ENCODE results near the gene FSCN2. TPM values are rescaled to one million over a fixed set of nuclear protein-coding genes. Genes with fewer than 3 reads are reported as not detected.

The FSCN2 gene
- total and polyA plus RNA-seq, 2 donors: 0.43 to 0.69 TPM

DNA sequence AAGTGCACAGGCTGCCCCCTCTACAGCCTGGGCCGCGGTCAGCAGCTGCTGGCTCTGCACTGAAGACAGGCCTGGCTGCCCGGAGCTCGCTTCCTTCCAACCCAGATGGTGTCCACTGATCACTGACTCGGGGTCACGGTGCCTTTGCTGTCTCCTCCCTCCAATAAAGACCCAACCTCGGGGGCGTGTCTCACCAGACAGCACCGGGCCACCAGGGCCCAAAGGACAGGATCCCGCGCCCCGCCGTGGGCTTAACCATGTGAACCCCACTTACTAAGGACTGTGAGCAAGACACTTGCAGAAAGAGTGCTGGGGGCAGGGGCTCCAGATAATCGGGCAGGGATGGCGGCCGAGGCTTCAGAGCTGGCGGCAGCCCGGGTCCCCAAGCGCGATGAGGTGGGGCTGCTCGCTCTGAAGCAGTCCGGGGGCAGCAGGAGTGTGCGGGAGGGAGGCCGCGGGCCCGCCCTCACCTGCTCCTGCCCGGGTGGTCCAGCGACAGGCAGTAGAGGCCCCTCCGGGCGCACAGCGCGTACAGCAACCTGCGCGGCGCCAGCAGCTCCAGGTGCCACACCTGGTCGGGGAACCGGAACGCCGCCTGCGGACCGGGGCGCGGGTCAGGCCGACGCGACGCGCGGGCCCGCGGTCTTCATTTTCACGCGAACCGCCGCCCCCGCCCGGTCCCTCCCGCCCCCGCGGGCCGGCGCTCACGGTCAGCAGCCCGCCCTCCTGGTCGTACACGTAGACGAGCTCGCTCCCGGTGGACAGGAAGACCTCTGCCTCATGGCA, 23.5 kb downstream of the FSCN2 start:
- peak overlapping the region; percentile 44 for H3K27ac ChIP-seq (ENCODE audit: low read depth)
- no peaks in the 10 kb centered on the region for H3K4me1 ChIP-seq (ENCODE audit: insufficient read depth)
- peaks cover 3% of the 10 kb centered on the region for H3K36me3 ChIP-seq (ENCODE audit: insufficient read depth)
- DNase-seq (ENCODE audit: extremely low spot score): no peak
- 1% methylated on average over 69 of the region's 69 CpGs for WGBS
- peak overlapping the region; percentile 95 for H3K4me3 ChIP-seq (ENCODE audit: low read depth, low read length)

DNA sequence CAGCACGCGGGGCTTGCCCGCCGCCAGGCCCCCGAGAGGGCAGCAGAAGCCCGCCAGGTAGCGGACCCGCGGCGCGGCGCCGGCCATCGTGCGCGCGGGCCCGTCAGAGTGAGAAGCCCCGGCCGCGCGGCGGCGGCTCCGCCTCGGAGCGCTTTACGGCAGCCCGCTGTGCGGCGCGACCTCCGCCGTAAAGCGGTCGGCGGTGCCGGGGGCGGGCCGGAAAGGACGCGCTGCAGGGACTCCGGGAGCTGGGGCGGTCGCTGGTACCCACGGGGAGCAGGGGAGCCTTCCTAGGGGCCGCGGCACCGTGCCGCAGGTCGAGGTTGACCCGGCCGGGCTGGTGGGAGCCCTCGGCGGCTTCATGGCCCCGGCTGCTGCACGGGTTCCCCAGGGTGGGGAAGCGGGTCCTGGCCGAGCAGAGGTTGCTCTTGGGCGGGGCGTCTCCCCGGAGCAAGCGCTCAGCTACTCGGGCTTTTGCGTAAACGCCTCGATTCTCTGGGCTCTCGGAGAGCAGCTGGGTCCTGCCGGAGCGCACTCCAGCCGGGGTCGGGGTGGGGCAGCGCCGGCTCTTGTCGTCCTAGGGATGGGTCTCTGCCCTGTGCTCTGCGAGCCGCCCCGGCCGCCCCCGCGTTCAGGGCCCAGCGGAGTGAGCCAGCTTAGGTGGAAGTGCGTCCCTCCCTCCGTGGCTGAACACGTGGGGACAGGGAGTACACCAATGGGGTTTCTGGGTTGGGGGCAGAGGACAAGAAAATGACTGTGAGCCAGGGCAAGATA, 24.3 kb downstream of the FSCN2 start, which contains the start of gene FAAP100:
TSS of gene FAAP100 (minus strand) at position 110 of the 774 bp plus-strand sequence. CDS start at position 87, 23 bp downstream.
- no peak for DNase-seq (ENCODE audit: extremely low spot score)
- no peaks in the 10 kb centered on the region for H3K4me1 ChIP-seq (ENCODE audit: insufficient read depth)
- WGBS: under 1% methylated on average over 85 of the region's 85 CpGs
- peak within 1 kb of the TSS; percentile 95 for H3K4me3 ChIP-seq (ENCODE audit: low read depth, low read length)
- H3K27ac ChIP-seq (ENCODE audit: low read depth): peak within 1 kb of the TSS; percentile 52
- no peaks in the 10 kb centered on the region for H3K36me3 ChIP-seq (ENCODE audit: insufficient read depth)

DNA sequence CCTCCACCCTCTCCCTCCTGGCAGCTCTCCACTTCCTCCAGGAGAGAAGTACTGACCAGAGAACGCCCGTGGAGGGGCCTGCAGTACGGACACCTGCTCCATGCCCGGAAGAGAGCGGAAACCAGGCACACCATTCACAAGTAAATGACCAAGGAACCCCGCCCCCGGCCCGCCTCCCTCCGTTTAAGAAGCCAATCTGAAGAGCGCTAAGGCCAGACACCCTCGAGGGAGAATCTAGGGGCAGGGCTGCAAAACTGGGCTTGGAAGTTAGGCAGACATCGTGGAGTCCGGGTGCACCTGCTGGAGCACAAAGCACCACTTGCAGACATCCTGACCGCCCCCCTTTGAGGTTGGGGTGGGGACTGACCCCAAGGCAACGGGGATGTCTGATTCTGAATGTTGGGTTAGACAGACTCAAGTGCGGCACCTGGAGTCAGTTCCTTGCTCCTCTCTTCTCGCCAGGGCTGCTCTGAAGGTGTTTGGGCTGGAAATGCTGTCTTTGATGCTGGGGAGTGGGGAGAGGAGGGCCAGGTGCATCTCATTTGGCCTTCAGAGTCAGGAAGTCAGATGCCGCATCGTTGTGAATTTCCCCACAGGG, 24.9 kb downstream of the FSCN2 start:
- WGBS: 3% methylated on average over 19 of the region's 19 CpGs
- Histone ChIP-seq H3K4me1 (ENCODE audit: insufficient read depth) (no peaks in the 10 kb centered on the region), H3K27ac (ENCODE audit: low read depth) (no peak overlapping the region), H3K4me3 (ENCODE audit: low read depth, low read length) (peak overlapping the region; percentile 95), H3K36me3 (ENCODE audit: insufficient read depth) (peaks cover under 1% of the 10 kb centered on the region)
- DNase-seq (ENCODE audit: extremely low spot score): peak; percentile 49

DNA sequence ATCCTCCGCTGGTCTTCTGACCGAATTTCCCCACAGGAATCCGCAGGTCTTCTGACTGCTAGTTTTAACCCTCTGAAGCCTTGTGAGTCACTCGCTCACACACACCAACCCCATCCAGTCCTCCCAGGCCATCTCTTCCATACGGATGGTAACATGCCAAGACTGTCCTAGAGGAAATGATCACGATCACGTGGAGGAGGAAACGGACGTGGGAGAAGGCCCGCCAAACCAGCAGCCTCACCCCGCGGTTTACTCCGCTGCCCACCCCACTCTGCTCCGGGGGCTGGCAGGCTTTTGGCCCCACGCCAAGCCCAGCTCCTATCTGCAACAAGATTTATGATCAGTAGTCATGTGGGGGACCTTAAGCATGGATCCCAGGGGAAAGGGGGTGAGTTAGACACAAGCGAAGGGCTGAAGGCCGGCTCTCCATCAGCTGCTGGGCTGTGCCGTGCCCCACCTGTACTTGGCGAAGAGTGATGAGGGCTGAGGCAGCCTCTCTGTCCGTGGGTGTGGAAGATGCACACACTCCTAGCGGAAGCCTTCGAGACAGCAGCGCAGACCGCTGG, 25.5 kb downstream of the FSCN2 start:
- Histone ChIP-seq H3K36me3 (ENCODE audit: insufficient read depth) (peaks cover 2% of the 10 kb centered on the region), H3K4me1 (ENCODE audit: insufficient read depth) (no peaks in the 10 kb centered on the region), H3K27ac (ENCODE audit: low read depth) (no peak overlapping the region), H3K4me3 (ENCODE audit: low read depth, low read length) (no peak overlapping the region)
- DNase-seq (ENCODE audit: extremely low spot score): no peak
- 22% methylated on average over 24 of the region's 24 CpGs for WGBS

DNA sequence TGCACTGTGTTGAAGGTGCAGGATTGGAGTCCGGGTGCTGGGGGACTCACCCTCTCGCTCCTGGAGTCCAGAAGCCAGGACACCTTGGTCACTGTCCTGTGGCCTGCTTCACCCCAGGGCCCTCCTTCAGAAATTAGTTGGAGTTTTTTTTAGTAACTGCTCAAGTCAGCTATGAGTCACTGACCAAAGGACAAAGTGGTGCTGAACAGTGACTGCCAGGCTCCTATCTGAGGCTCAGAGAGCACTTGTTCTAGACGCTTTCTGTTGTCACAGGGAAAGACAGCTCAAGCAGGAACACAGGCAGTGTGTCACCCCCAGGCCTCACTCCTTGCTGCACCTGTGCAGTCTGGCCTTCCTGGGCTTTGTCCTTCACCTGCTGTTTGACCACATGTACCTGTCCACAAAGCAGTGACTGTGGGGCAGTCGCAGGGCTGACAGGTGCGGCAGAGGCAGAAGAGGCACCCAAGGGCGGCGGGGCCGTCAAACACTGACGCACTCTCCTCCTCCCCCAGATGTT, 28.1 kb downstream of the FSCN2 start:
- 90% methylated on average over 9 of the region's 9 CpGs for WGBS
- H3K36me3 ChIP-seq (ENCODE audit: insufficient read depth): peaks cover 2% of the 10 kb centered on the region

DNA sequence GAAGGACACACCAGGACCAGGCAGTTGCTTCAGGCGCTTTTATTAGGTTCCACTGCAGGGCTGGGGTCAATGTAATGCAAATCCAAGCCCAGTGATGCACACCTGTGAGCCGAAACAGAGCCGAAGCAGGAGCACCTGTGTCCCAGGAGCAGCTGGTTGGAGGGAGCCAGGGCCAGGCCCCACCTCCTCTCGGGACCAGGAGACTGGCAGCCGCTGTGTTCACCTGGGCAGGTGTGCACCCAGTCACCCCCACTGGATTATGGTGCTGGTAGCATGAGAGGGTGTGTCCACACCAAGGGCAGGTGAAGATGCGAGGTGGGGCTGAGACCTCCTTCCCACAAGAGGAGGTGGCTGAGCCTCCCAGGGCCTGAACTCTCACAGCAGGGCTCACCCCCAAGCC, 28.7 kb downstream of the FSCN2 start:
- DNase-seq (ENCODE audit: extremely low spot score): no peak
- Histone ChIP-seq H3K4me3 (ENCODE audit: low read depth, low read length) (no peak overlapping the region), H3K4me1 (ENCODE audit: insufficient read depth) (no peaks in the 10 kb centered on the region), H3K36me3 (ENCODE audit: insufficient read depth) (peaks cover 2% of the 10 kb centered on the region), H3K27ac (ENCODE audit: low read depth) (no peak overlapping the region)
- 93% methylated on average over 6 of the region's 6 CpGs for WGBS

More for the DNA sequence above, 28.1 kb downstream of the FSCN2 start:
- no peaks in the 10 kb centered on the region for H3K4me1 ChIP-seq (ENCODE audit: insufficient read depth)
- H3K27ac ChIP-seq (ENCODE audit: low read depth): no peak overlapping the region
- H3K4me3 ChIP-seq (ENCODE audit: low read depth, low read length): no peak overlapping the region
- DNase-seq (ENCODE audit: extremely low spot score): no peak

DNA sequence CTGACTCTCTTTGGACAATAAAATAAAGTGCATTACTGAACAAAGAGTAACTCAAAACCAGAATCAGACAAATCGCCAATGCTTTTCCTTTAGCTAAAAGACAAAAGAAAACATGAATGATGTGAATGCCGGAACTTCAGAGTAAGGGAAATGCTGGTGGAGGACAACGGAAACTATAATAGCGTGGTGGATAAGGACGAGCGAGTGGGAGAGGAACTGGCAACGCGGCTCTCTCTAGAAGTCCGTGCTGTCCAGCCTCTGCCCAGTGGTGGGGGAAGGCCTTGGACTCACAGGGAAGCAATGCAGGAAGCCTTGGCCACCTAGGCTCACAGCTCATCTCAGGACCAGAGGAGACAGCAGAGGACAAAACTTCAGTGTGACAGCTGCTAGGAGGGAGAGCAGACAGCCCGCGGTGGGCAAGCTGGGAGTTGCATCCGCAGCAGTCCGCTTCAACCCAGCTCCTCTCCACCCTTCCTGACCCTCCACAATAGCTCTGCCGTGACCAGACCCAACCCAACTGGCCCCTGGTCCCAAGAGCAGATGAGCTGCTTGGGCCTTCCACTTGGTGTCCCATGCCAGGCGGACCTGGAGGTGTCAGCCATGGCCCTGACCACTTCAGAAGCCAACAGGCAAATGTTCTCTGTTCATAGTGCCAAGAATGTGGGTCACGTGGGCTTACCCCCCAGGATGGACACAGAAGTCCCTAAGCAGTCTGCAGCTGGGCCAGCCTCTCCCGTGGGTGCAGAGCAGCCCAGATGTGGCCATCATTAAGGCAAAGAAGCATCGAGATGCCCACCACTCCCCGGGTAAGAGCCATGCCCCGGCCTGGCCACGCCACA, 29.3 kb downstream of the FSCN2 start:
- no peaks in the 10 kb centered on the region for H3K4me1 ChIP-seq (ENCODE audit: insufficient read depth)
- 86% methylated on average over 21 of the region's 21 CpGs for WGBS
- DNase-seq (ENCODE audit: extremely low spot score): no peak
- H3K4me3 ChIP-seq (ENCODE audit: low read depth, low read length): no peak overlapping the region
- H3K27ac ChIP-seq (ENCODE audit: low read depth): no peak overlapping the region
- H3K36me3 ChIP-seq (ENCODE audit: insufficient read depth): peaks cover 2% of the 10 kb centered on the region

DNA sequence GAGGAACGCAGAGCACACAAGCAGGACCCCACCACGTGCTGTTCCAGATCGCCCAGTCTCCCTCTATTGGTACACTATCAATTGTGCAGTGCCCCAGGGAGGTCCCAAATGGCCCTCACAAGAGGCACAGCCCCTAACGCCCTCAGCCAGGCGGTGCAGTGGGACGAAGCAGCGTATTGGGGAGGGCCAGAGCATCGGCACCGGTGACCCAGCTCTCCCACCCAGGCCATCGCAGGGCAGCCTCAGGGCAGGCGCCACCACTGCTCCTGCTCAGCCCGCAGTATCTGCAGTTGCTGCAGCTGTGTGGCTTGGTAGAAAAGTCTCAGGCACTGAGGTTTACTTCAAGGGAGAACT, 29.9 kb downstream of the FSCN2 start:
- 91% methylated on average over 12 of the region's 12 CpGs for WGBS
- DNase-seq (ENCODE audit: extremely low spot score): no peak
- Histone ChIP-seq H3K36me3 (ENCODE audit: insufficient read depth) (peaks cover 2% of the 10 kb centered on the region), H3K4me3 (ENCODE audit: low read depth, low read length) (no peak overlapping the region), H3K27ac (ENCODE audit: low read depth) (no peak overlapping the region), H3K4me1 (ENCODE audit: insufficient read depth) (no peaks in the 10 kb centered on the region)

DNA sequence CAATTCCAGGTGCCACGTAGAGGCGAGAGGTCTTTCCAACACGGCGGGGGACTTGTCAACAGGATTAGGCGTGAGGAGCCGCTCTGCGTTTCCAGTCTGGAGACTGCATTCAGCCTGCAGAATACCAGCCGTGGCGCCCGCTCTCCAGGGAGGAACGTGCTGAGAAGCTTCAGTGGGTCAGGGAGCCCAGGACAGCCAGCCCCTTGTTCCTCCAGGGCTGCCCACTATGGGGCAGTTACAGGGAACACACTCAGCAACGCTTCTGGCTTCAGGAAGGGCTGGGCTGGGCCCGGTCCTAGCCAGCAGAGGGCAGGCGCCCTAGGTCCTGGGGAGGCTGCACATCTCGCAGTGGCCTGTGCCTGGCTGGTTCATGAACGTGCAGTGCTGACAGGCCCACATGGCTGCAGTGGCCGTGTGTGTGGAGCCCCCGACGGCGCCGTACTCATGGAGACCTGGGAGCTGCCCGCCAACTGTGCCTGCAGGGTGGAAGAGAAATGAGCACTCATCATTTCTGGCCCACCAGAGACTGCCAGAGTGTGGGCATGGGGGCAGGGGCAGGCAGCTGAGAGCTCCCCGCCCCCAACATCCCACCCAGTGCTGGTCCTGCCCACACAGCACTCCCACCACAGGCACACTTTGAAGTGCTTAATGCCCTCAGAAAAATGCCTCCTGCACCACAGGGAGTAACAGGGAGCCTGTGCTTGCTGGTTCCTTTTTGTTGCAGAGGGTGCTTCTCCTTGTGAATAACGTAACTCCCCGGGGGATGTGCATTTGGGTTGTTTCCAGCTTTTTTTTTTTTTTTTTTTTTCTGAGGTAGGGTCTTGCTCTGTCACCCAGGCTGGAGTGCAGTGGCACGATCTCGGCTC, 31.0 kb downstream of the FSCN2 start:
- Histone ChIP-seq H3K27ac (ENCODE audit: low read depth) (no peak overlapping the region), H3K4me3 (ENCODE audit: low read depth, low read length) (no peak overlapping the region), H3K36me3 (ENCODE audit: insufficient read depth) (peaks cover 2% of the 10 kb centered on the region), H3K4me1 (ENCODE audit: insufficient read depth) (no peaks in the 10 kb centered on the region)
- DNase-seq (ENCODE audit: extremely low spot score): no peak
- WGBS: 73% methylated on average over 27 of the region's 27 CpGs

DNA sequence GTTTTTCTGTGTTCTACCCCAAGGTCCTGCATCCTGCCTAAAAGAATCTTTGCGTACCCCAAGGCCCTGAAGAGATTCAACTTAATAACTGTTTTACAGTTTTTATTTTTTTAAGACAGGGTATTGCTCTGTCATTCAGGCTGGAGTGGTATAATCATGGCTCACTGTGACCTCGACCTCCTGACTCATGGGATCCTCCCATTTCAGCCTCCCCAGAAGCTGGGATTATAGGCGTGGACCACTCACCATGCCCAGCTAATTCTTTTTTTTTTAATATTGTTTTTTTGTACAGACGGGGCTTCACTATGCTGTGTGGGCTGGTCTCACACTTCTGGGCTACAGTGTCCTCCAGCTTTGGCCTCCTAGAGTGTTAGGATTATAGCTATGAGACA, 33.3 kb downstream of the FSCN2 start:
- Histone ChIP-seq H3K27ac (ENCODE audit: low read depth) (no peak overlapping the region), H3K4me3 (ENCODE audit: low read depth, low read length) (no peak overlapping the region), H3K4me1 (ENCODE audit: insufficient read depth) (no peaks in the 10 kb centered on the region), H3K36me3 (ENCODE audit: insufficient read depth) (peaks cover 2% of the 10 kb centered on the region)
- WGBS: 89% methylated on average over 4 of the region's 4 CpGs
- no peak for DNase-seq (ENCODE audit: extremely low spot score)

DNA sequence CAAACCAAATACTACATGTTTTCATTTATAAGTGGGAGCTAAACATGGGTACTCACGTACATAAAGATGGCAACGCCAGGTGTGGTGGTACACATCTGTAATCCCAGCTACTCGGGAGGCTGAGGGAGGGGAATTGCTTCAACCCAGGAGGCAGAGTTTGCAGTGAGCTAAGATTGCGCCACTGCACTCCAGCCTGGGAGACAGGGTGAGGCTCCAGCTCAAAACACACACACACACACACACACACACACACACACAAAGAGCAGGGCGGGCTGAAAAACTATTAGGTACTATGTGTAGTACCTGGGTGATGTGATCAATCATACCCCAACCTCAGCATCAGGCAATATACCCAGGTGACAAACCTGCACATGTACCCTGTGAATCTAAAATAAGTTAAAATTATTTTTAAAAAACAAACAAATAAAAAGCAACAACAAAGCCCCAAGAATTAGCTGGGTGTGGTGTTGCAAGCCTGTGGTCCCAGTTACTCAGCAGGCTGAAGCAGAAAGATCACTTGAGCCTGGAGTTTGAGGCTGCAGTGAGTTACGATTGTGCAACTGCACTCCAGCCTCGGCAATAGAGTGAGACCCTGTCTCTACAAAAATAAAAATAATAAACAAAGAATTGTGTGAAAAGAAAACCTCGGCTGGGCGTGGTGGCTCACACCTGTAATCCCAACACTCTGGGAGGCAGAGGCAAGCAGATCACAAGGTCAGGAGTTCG, 35.8 kb downstream of the FSCN2 start:
- H3K4me3 ChIP-seq (ENCODE audit: low read depth, low read length): no peak overlapping the region
- no peaks in the 10 kb centered on the region for H3K36me3 ChIP-seq (ENCODE audit: insufficient read depth)
- no peak for DNase-seq (ENCODE audit: extremely low spot score)
- no peak overlapping the region for H3K27ac ChIP-seq (ENCODE audit: low read depth)
- 84% methylated on average over 10 of the region's 10 CpGs for WGBS
- H3K4me1 ChIP-seq (ENCODE audit: insufficient read depth): no peaks in the 10 kb centered on the region

DNA sequence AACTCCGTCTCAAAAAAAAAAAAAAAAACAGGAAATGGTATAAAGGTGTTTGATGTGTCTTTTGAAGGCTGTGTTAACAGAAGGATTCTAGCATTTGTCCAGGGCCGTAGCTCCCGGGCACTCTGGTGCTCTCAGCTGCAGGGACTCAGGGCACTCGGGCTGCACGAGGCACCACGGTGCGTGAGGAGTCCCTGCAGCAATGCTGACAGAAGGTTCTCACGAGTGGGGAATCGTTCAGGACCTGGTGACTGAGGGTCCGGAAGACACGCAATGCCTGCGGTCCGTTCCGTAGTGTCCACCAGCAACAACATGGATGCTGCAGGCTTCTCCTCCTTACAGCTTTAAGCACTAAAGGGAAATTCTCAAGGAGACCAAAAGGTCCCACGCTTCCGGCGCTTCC, 36.6 kb downstream of the FSCN2 start:
- DNase-seq (ENCODE audit: extremely low spot score): no peak
- WGBS: 91% methylated on average over 17 of the region's 17 CpGs
- no peak overlapping the region for H3K27ac ChIP-seq (ENCODE audit: low read depth)
- H3K36me3 ChIP-seq (ENCODE audit: insufficient read depth): no peaks in the 10 kb centered on the region
- H3K4me1 ChIP-seq (ENCODE audit: insufficient read depth): no peaks in the 10 kb centered on the region
- H3K4me3 ChIP-seq (ENCODE audit: low read depth, low read length): no peak overlapping the region

Data from urinary bladder (tissue), 4 donors.